ENCODE results near the gene M1AP. TPM values are rescaled to one million over a fixed set of nuclear protein-coding genes. Genes with fewer than 3 reads are reported as not detected.

Gene M1AP
- total RNA-seq, 4 donors from 2014 or later, result 0.27 TPM; not detected in 3

DNA sequence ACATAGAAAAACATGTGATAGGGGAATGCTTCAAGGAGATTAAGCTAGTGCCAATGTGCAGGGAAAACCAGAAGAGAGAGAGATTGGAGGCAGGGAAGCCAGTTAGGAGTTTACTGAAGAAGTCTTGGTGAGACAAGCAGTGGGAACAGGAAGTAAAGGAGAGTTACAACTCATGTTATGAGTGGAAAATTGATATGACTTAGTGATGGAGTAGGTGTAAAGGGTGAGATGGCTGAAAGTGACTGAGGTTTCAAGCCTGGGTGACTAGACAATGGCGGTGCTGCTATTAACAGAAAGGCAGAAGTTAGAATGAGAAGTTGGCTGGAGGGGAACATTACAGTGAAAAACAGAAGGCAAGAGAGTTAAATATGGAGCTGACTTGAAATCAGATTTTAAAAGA lies 77.1 kb downstream of the M1AP start:
- Histone ChIP-seq H3K36me3 (no peaks in the 10 kb centered on the region), H3K27ac (no peak overlapping the region), H3K4me1 (peaks cover 0 to 5% (median 0%) of the 10 kb centered on the region in 4 donors), H3K9me3 (no peaks in the 10 kb centered on the region), H3K4me3 (no peak overlapping the region), H3K27me3 (no peaks in the 10 kb centered on the region)
- intact Hi-C loops (cut with DNase I; ENCODE audit: low total_unique reads) (no loop called here), in situ Hi-C loops (cut with MboI; ENCODE audit: low pct_ligation_motif_present in 1 of 4, low pct_unique_long_range_greater_than_20kb in 1 of 4, low sequenced_read_pairs in 3 of 4) (no loop called here)
- WGBS, 2 donors (ENCODE audit: low coverage in 1 of 2), result 60 to 84% methylated on average over 1 of the region's 1 CpG
- DNase-seq, result no peak
- TF ChIP-seq EP300 (IDR thresholded peaks at IDR 0.05; ENCODE audit: low read depth), result no peak
- no peak for TF ChIP-seq POLR2AphosphoS5 (IDR thresholded peaks at IDR 0.05)
- no peak for TF ChIP-seq POLR2A (IDR thresholded peaks at IDR 0.05)
- TF ChIP-seq, protein P1, sequence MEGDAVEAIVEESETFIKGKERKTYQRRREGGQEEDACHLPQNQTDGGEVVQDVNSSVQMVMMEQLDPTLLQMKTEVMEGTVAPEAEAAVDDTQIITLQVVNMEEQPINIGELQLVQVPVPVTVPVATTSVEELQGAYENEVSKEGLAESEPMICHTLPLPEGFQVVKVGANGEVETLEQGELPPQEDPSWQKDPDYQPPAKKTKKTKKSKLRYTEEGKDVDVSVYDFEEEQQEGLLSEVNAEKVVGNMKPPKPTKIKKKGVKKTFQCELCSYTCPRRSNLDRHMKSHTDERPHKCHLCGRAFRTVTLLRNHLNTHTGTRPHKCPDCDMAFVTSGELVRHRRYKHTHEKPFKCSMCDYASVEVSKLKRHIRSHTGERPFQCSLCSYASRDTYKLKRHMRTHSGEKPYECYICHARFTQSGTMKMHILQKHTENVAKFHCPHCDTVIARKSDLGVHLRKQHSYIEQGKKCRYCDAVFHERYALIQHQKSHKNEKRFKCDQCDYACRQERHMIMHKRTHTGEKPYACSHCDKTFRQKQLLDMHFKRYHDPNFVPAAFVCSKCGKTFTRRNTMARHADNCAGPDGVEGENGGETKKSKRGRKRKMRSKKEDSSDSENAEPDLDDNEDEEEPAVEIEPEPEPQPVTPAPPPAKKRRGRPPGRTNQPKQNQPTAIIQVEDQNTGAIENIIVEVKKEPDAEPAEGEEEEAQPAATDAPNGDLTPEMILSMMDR (IDR thresholded peaks at IDR 0.05), result no peak

DNA sequence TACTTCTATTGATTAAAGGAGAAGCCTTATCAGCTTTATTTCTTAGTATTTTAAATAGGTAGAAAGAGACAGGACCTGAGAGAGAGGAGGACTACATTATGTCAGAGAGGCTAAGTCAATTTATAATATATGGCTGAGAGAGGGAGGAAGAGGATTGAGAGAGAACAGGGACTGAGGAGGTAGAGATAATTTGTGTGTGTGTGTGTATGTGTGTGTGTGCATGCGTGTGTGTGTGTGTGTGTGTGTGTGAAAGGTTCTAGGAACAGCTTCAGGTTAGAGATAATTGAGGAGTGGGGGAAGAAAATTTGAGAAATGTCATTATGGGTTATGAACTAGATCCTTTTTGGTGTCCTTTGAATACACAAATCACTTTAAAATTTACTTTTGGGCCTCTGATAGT lies 78.4 kb downstream of the M1AP start:
- in situ Hi-C loops (cut with MboI; ENCODE audit: low pct_ligation_motif_present in 1 of 4, low pct_unique_long_range_greater_than_20kb in 1 of 4, low sequenced_read_pairs in 3 of 4), result no loop called here
- no peak overlapping the region for H3K4me3 ChIP-seq

DNA sequence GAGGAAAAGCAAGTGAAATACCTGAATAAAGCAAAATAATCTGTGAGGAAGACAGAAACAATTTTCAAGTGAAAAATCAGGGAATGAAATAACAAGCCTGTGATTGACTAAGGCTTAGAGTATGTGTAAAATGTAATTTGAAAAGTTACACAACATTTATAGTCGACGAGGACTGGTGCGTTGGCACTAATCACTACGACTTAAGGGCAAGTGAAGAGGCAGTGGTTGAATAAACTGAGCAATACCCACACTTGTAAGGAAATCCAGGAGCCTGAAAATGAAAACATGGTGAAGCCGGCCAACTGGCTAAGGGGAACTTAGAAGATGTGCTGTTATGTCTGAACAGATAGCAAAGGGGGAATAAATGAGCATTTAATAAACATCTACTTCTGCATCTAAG lies 80.2 kb downstream of the M1AP start:
- H3K4me3 ChIP-seq, result no peak overlapping the region
- TF ChIP-seq, protein P1 (IDR thresholded peaks at IDR 0.05), result no peak
- TF ChIP-seq POLR2AphosphoS5 (IDR thresholded peaks at IDR 0.05) (no peak), POLR2A (IDR thresholded peaks at IDR 0.05) (no peak), EP300 (IDR thresholded peaks at IDR 0.05; ENCODE audit: low read depth) (no peak)
- intact Hi-C loops (cut with DNase I; ENCODE audit: low total_unique reads), result no loop called here
- H3K27me3 ChIP-seq, result no peaks in the 10 kb centered on the region
- in situ Hi-C loops (cut with MboI; ENCODE audit: low pct_ligation_motif_present in 1 of 4, low pct_unique_long_range_greater_than_20kb in 1 of 4, low sequenced_read_pairs in 3 of 4), result no loop called here
- no peak overlapping the region for H3K27ac ChIP-seq
- no peaks in the 10 kb centered on the region for H3K36me3 ChIP-seq
- H3K4me1 ChIP-seq, result no peaks in the 10 kb centered on the region
- WGBS, 2 donors (ENCODE audit: low coverage in 1 of 2), result 57 to 81% methylated on average over 5 of the region's 5 CpGs
- no peak for DNase-seq
- H3K9me3 ChIP-seq, result no peaks in the 10 kb centered on the region

More for the DNA sequence above, 78.4 kb downstream of the M1AP start:
- Histone ChIP-seq H3K4me1 (peaks cover 0 to 5% (median 0%) of the 10 kb centered on the region in 4 donors), H3K27ac (no peak overlapping the region), H3K9me3 (no peaks in the 10 kb centered on the region), H3K27me3 (no peaks in the 10 kb centered on the region), H3K36me3 (no peaks in the 10 kb centered on the region)
- TF ChIP-seq POLR2AphosphoS5 (IDR thresholded peaks at IDR 0.05) (no peak), EP300 (IDR thresholded peaks at IDR 0.05; ENCODE audit: low read depth) (no peak), POLR2A (IDR thresholded peaks at IDR 0.05) (no peak)
- TF ChIP-seq, protein P1 (IDR thresholded peaks at IDR 0.05), result no peak
- intact Hi-C loops (cut with DNase I; ENCODE audit: low total_unique reads), result no loop called here
- no peak for DNase-seq
- 93% methylated on average over 1 of the region's 1 CpG; no CpG with 5 or more reads in 1 of the 2 donors for WGBS, 2 donors (ENCODE audit: low coverage in 1 of 2)

DNA sequence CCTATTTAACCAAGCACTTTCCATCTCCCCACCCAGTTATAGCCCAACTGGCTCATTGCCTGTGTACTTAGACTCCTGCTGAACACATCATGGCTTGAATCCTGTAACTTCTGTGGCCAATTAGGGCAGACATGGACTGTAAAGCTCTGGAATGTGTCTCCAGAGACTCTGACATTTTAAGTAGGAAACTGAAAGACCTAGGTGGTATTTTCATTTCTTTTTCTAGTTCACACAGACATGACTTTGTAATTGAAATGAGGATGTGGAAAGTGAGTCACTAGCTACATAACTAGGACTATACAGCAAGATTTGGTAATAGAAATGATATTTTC lies 81.4 kb downstream of the M1AP start:
- no peak overlapping the region for H3K27ac ChIP-seq
- H3K9me3 ChIP-seq, result no peaks in the 10 kb centered on the region
- TF ChIP-seq EP300 (IDR thresholded peaks at IDR 0.05; ENCODE audit: low read depth), result no peak
- TF ChIP-seq POLR2A (IDR thresholded peaks at IDR 0.05), result no peak
- TF ChIP-seq POLR2AphosphoS5 (IDR thresholded peaks at IDR 0.05), result no peak
- TF ChIP-seq, protein P1 (IDR thresholded peaks at IDR 0.05), result no peak
- no peaks in the 10 kb centered on the region for H3K36me3 ChIP-seq
- no peaks in the 10 kb centered on the region for H3K4me1 ChIP-seq
- no peak for DNase-seq
- H3K27me3 ChIP-seq, result no peaks in the 10 kb centered on the region
- in situ Hi-C loops (cut with MboI; ENCODE audit: low pct_ligation_motif_present in 1 of 4, low pct_unique_long_range_greater_than_20kb in 1 of 4, low sequenced_read_pairs in 3 of 4) (no loop called here), intact Hi-C loops (cut with DNase I; ENCODE audit: low total_unique reads) (no loop called here)
- no peak overlapping the region for H3K4me3 ChIP-seq
